ENCODE measurements around the gene CLEC20A. TPM values are rescaled to one million over a fixed set of nuclear protein-coding genes. Genes with fewer than 3 reads are reported as not detected.

Gene CLEC20A
- total RNA-seq, 2 donors from 2014 or later, result 0.33 to 1.5 TPM

DNA sequence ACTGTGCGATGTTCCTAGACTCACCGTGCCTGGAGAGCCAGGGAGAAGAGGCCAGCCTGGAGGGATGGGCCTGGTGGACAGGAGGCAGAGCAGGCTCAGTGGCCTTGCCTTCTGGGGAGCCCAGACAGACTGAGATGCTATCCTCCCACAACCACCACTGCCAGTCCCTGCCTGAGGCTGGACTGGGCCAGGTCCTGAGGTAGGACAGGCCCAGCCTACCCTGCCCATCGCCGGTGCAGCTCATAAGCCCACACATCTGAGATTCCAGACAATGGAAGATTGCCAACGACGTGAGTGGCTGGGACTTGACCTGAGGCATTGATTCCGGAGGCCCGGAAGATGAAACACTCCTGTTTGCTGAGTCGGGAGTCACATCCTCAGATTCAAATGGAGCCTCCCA is 5.8 kb downstream of the CLEC20A start:
- H3K4me3 Mint-ChIP-seq, result no peak overlapping the region
- no peak overlapping the region for H3K9ac ChIP-seq (ENCODE audit: extremely low read depth, low read length, poor library complexity, severe bottlenecking)
- peaks cover 14% of the 10 kb centered on the region for H3K4me1 Mint-ChIP-seq
- no peak overlapping the region for H3K27ac ChIP-seq (ENCODE audit: low read depth, low read length)
- 93 to 94% methylated on average over 8 to 9 of the region's 9 CpGs for WGBS, 2 experiments (ENCODE audit: insufficient coverage in 1 of 2, insufficient read length in 1 of 2)
- H3K36me3 Mint-ChIP-seq (ENCODE audit: low read depth), result no peaks in the 10 kb centered on the region
- no peaks in the 10 kb centered on the region for H3K9me3 Mint-ChIP-seq
- TF ChIP-seq CTCF (conservative IDR thresholded peaks at IDR 0.05), result no peak
- no peaks in the 10 kb centered on the region for H3K27me3 ChIP-seq (ENCODE audit: control insufficient read depth, insufficient read depth, low read length, poor library complexity, severe bottlenecking)
- peaks cover 5% of the 10 kb centered on the region for H3K27me3 Mint-ChIP-seq (ENCODE audit: insufficient read depth)
- DNase-seq, result no peak
- no peaks in the 10 kb centered on the region for H3K9me3 ChIP-seq (ENCODE audit: control insufficient read depth, low read length)
- no peaks in the 10 kb centered on the region for H3K4me1 ChIP-seq (ENCODE audit: control insufficient read depth, insufficient read depth, low read length)
- no peak overlapping the region for H3K27ac Mint-ChIP-seq
- no peak overlapping the region for H3K4me3 ChIP-seq (ENCODE audit: low read length)
- no peaks in the 10 kb centered on the region for H3K36me3 ChIP-seq (ENCODE audit: control insufficient read depth, insufficient read depth, low read length)

DNA sequence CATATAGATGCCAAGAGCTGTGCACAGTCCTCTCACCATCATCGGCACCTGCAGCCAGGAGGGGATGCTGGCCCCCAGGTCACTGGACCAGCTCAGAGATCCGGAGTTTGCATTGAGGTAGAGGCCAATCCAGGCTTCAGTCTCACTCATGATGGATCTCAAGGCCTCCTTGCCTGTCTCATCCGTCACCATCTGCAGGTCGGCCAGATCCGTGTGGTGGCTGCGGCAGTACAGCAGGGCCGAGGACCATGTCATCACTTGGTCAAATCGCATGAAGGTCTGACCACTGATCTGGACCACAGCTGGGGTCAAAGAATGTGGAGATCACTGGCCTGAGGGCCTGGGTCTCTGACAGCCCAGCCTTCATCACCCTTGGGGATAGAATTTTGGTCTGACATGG is 6.6 kb downstream of the CLEC20A start:
- 96 to 99% methylated on average over 8 of the region's 8 CpGs for WGBS, 2 experiments (ENCODE audit: insufficient coverage in 1 of 2, insufficient read length in 1 of 2)
- Histone ChIP-seq H3K4me1 (ENCODE audit: control insufficient read depth, insufficient read depth, low read length) (no peaks in the 10 kb centered on the region), H3K27me3 (ENCODE audit: control insufficient read depth, insufficient read depth, low read length, poor library complexity, severe bottlenecking) (no peaks in the 10 kb centered on the region), H3K9me3 (ENCODE audit: control insufficient read depth, low read length) (no peaks in the 10 kb centered on the region), H3K36me3 (ENCODE audit: control insufficient read depth, insufficient read depth, low read length) (no peaks in the 10 kb centered on the region), H3K27ac (ENCODE audit: low read depth, low read length) (no peak overlapping the region), H3K4me3 (ENCODE audit: low read length) (no peak overlapping the region), H3K9ac (ENCODE audit: extremely low read depth, low read length, poor library complexity, severe bottlenecking) (no peak overlapping the region)
- no peaks in the 10 kb centered on the region for H3K36me3 Mint-ChIP-seq (ENCODE audit: low read depth)
- H3K4me3 Mint-ChIP-seq, result no peak overlapping the region
- DNase-seq, result no peak
- peaks cover 14% of the 10 kb centered on the region for H3K4me1 Mint-ChIP-seq
- no peak overlapping the region for H3K27ac Mint-ChIP-seq
- H3K9me3 Mint-ChIP-seq, result no peaks in the 10 kb centered on the region
- TF ChIP-seq CTCF (conservative IDR thresholded peaks at IDR 0.05), result no peak
- peaks cover 5% of the 10 kb centered on the region for H3K27me3 Mint-ChIP-seq (ENCODE audit: insufficient read depth)

GRCh38 chr1:178489399-178489798 is 7.4 kb downstream of the CLEC20A start:
- no peak overlapping the region for H3K27ac ChIP-seq (ENCODE audit: low read depth, low read length)
- TF ChIP-seq CTCF (conservative IDR thresholded peaks at IDR 0.05), result no peak
- no peak overlapping the region for H3K4me3 ChIP-seq (ENCODE audit: low read length)
- H3K9me3 ChIP-seq (ENCODE audit: control insufficient read depth, low read length), result no peaks in the 10 kb centered on the region
- Mint-ChIP-seq H3K4me3 (no peak overlapping the region), H3K9me3 (no peaks in the 10 kb centered on the region), H3K36me3 (ENCODE audit: low read depth) (no peaks in the 10 kb centered on the region), H3K4me1 (peaks cover 14% of the 10 kb centered on the region), H3K27ac (no peak overlapping the region), H3K27me3 (ENCODE audit: insufficient read depth) (peaks cover 2% of the 10 kb centered on the region)
- DNase-seq, result no peak
- H3K4me1 ChIP-seq (ENCODE audit: control insufficient read depth, insufficient read depth, low read length), result no peaks in the 10 kb centered on the region
- no peaks in the 10 kb centered on the region for H3K27me3 ChIP-seq (ENCODE audit: control insufficient read depth, insufficient read depth, low read length, poor library complexity, severe bottlenecking)
- no peaks in the 10 kb centered on the region for H3K36me3 ChIP-seq (ENCODE audit: control insufficient read depth, insufficient read depth, low read length)
- 85 to 100% methylated on average over 2 to 4 of the region's 4 CpGs for WGBS, 2 experiments (ENCODE audit: insufficient coverage in 1 of 2, insufficient read length in 1 of 2)
- no peak overlapping the region for H3K9ac ChIP-seq (ENCODE audit: extremely low read depth, low read length, poor library complexity, severe bottlenecking)

Measured in endodermal cell (in vitro differentiated cells).